Upper lobe of left lung (tissue), 6 donors: ENCODE results near the gene BANP. TPM values are rescaled to one million over a fixed set of nuclear protein-coding genes. Genes with fewer than 3 reads are reported as not detected.

Experiments used
- ATAC-seq, 2 donors: fragments of 200-7000 bp; cut with Tn5 transposase; one replicate each; pipeline ENCODE4 v1.9.1; 2022; ENCODE audit warnings: mild to moderate bottlenecking in 2 of 2, moderate library complexity in 2 of 2; ENCODE audit not compliant: low FRiP score in 2 of 2
- DNase-seq, 2 donors: peaks; one replicate each; pipeline ENCODE4 v3.0.0-alpha.2; 2019 to 2020
- H3K27ac ChIP-seq, 4 donors: fragments of 200-600 bp; sonication (generic); one replicate each; pipeline ENCODE4 v1.5.1; 2016 to 2019
- H3K27me3 ChIP-seq, 4 donors: fragments of 200-600 bp; sonication (generic); one replicate each; pipeline ENCODE4 v1.5.1; 2017 to 2019
- H3K36me3 ChIP-seq, 4 donors: fragments of 200-600 bp; sonication (generic); one replicate each; pipeline ENCODE4 v1.5.1; 2016 to 2019
- H3K4me1 ChIP-seq, 4 donors: fragments of 200-600 bp; sonication (generic); one replicate each; pipeline ENCODE4 v1.5.1; 2018 to 2019
- H3K4me3 ChIP-seq, 4 donors: fragments of 200-600 bp; sonication (generic); one replicate each; pipeline ENCODE4 v1.5.1; 2017 to 2019; ENCODE audit warnings: mild to moderate bottlenecking in 2 of 4, moderate library complexity in 1 of 4
- H3K9me3 ChIP-seq, 4 donors: fragments of 200-600 bp; sonication (generic); one replicate each; pipeline ENCODE4 v1.5.1; 2018 to 2019
- CTCF ChIP-seq, 6 experiments: fragments of 450-650 bp in 4 of 6; fragments of 200-600 bp in 2 of 6; sonication (generic) in 2 of 6; IDR thresholded peaks; one replicate each; pipeline ENCODE4 v1.5.1; 2016 to 2019; ENCODE audit warnings: antibody characterized with exemption in 6 of 6
- EP300 ChIP-seq, 4 donors: sonication (generic); formaldehyde crosslinking; IDR thresholded peaks; one replicate each; pipeline ENCODE4 v1.5.1; 2017; ENCODE audit warnings: antibody characterized with exemption in 4 of 4, control low read depth in 2 of 4
- POLR2A ChIP-seq, 4 donors: fragments of 450-650 bp; IDR thresholded peaks; one replicate each; pipeline ENCODE4 v1.5.1; 2016 to 2017; ENCODE audit warnings: antibody characterized with exemption in 4 of 4, mild to moderate bottlenecking in 2 of 4
- POLR2AphosphoS5 ChIP-seq, 2 donors: sonication (generic); formaldehyde crosslinking; IDR thresholded peaks; one replicate each; pipeline ENCODE4 v1.5.1; 2017; ENCODE audit warnings: antibody characterized with exemption in 2 of 2
- WGBS, 2 donors: methylation state at CpG; one replicate each; pipeline ENCODE4 v1.1.5; 2017 to 2018; 5-methylcytosine and 5-hydroxymethylcytosine counted together
- total RNA-seq, 6 donors: library from RNA; depleted of rRNA in 4 of 6; stranded (reverse); fragments of >200 nt in 4 of 6; gene quantifications; one replicate each; pipeline versions ENCODE4 v1.1.0 to v1.2.1, GENCODE V29; 2016 to 2021
- donor health status: DM: no; HTN: no; CAD: no; lungs with moderate emphysema.
- donor health status: DM: no; HTN: yes; CAD: no; lungs with severe emphysema.

The BANP gene
- total RNA-seq, 6 donors from 2014 or later: 15.2 to 47.1 (median 24.4) TPM

GRCh38 chr16:88045820-88046303 lies 94.6 kb downstream of the BANP start:
- DNase-seq: no peak
- H3K36me3 ChIP-seq: peaks cover 0 to 41% (median 20%) of the 10 kb centered on the region in 4 donors
- WGBS, 2 donors: 87 to 91% methylated on average over 7 to 18 of the region's 18 CpGs
- no peaks in the 10 kb centered on the region for H3K27me3 ChIP-seq
- H3K9me3 ChIP-seq: no peaks in the 10 kb centered on the region
- no peak for TF ChIP-seq CTCF (IDR thresholded peaks at IDR 0.05)
- TF ChIP-seq EP300 (IDR thresholded peaks at IDR 0.05): no peak
- TF ChIP-seq POLR2A (IDR thresholded peaks at IDR 0.05): no peak
- TF ChIP-seq POLR2AphosphoS5 (IDR thresholded peaks at IDR 0.05): no peak
- no peaks in the 10 kb centered on the region for H3K4me1 ChIP-seq
- no peak overlapping the region for H3K4me3 ChIP-seq
- peak; percentile 27 to 40 for ATAC-seq
- no peak overlapping the region for H3K27ac ChIP-seq

DNA sequence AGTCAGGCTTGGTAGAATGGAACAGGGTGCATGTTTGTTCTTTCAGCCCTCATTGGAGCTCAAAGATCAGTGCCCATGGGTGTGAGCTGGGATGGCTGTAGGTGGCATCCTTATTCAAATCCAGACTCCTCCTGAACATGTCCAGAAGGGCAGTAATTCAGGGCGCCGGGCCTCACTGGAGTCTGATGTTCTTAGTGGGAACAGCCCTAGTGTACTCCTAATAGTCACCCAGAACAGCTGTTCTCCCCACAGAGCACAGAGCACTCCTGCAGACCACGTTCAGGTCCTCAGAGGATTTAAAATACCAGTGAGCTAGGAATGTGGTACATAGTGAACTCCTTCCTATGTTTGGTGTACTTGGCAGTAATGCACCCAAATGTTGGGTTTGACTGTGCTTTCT lies 96.2 kb downstream of the BANP start:
- no peak for DNase-seq

DNA sequence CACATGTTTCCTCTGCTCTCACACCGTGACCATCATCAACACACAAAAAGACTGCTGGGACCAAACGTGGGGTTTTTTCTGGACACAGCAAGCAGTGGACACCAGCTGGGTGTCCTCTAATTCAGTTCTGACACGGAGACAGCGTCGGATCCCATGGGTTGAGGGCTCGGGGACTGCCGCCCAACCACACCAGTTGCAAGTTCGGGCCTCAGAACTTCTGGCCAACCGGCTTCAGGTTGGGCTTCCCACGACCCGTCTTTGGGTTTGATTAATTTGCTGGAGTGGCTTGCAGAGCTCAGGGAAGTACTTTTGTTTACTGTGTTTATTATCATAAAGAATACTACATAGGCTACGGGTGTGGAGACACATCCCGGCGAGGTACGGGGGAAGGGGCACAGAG lies 97.8 kb downstream of the BANP start:
- Histone ChIP-seq H3K9me3 (no peaks in the 10 kb centered on the region), H3K4me1 (no peaks in the 10 kb centered on the region), H3K36me3 (peaks cover 0 to 55% (median 32%) of the 10 kb centered on the region in 4 donors), H3K27me3 (no peaks in the 10 kb centered on the region), H3K4me3 (no peak overlapping the region), H3K27ac (no peak overlapping the region)
- no peak for ATAC-seq
- 70 to 86% methylated on average over 15 of the region's 15 CpGs for WGBS, 2 donors
- TF ChIP-seq CTCF (IDR thresholded peaks at IDR 0.05) (no peak), POLR2A (IDR thresholded peaks at IDR 0.05) (no peak), POLR2AphosphoS5 (IDR thresholded peaks at IDR 0.05) (no peak), EP300 (IDR thresholded peaks at IDR 0.05) (no peak)
- DNase-seq: no peak

More for the DNA sequence above, 96.2 kb downstream of the BANP start:
- no peak for ATAC-seq
- H3K27me3 ChIP-seq: no peaks in the 10 kb centered on the region
- no peaks in the 10 kb centered on the region for H3K9me3 ChIP-seq
- H3K4me1 ChIP-seq: no peaks in the 10 kb centered on the region
- peaks cover 0 to 50% (median 29%) of the 10 kb centered on the region in 4 donors for H3K36me3 ChIP-seq
- no peak overlapping the region for H3K27ac ChIP-seq
- no peak overlapping the region for H3K4me3 ChIP-seq
- WGBS, 2 donors: 84 to 92% methylated on average over 3 of the region's 3 CpGs
- no peak for TF ChIP-seq POLR2AphosphoS5 (IDR thresholded peaks at IDR 0.05)
- TF ChIP-seq CTCF (IDR thresholded peaks at IDR 0.05): no peak
- TF ChIP-seq EP300 (IDR thresholded peaks at IDR 0.05): no peak
- no peak for TF ChIP-seq POLR2A (IDR thresholded peaks at IDR 0.05)

DNA sequence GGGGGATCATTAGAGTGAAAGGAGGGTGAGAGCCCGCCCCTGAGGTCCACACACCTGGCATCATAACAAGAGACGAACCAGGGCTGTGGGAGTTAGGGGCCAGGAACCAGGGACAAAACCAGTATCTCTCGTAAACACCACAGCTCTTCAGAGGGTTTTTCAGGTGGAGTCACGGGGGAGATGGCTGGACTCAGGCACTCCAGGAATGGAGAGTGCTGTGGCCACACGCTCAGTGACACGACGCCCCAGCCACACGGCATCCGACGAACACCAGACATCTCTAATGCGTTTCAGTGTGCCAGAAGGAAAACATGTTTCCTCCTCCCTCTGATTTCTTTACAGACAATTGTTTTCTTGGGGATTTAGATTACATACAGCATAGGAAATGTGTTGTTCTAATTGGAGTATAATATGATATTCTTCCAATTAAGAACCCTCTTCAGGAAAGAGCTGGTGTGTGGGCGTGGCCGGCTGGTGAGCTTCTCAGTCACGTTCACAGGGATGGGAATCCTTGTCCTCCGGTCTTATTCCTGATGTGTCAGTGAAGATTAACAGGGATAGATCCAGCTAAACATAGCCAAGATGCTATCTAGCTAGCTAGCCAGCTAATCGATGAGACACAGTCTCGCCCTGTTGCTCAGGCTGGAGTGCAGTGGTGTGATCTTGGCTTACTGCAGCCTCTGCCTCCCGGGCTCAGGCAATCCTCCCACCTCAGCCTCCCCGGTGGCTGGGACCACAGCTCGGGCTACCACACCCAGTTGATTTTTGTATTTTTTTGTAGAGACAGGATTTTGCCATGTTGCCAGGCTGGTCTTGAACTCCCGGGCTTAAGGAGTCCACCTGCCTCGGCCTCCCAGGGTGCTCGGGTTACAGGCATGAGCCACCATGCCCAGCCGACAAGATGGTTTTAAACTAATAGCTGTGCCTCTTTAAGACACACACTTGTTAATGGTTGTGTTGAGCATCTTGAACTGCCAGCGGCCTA lies 98.6 kb downstream of the BANP start:
- no peak for DNase-seq
- Histone ChIP-seq H3K4me3 (no peak overlapping the region), H3K27me3 (no peaks in the 10 kb centered on the region), H3K36me3 (peaks cover 0 to 55% (median 30%) of the 10 kb centered on the region in 4 donors), H3K9me3 (no peaks in the 10 kb centered on the region), H3K4me1 (no peaks in the 10 kb centered on the region), H3K27ac (no peak overlapping the region)
- WGBS, 2 donors: 94 to 96% methylated on average over 25 of the region's 25 CpGs
- ATAC-seq: no peak
- TF ChIP-seq POLR2A (IDR thresholded peaks at IDR 0.05) (no peak), EP300 (IDR thresholded peaks at IDR 0.05) (no peak), POLR2AphosphoS5 (IDR thresholded peaks at IDR 0.05) (no peak), CTCF (IDR thresholded peaks at IDR 0.05) (no peak)
